GM10266 (cell line): Measurements from ENCODE around the gene FAM135A.
"Not testable (repeated sequence)": the region's sequence is repeated elsewhere in the genome, so short reads cannot be mapped to it uniquely, and the experiment has no call there.

Experiments used
- DNase-seq: peaks from one replicate; pipeline ENCODE4 v3.0.0; 2012; ENCODE audit errors: extremely low spot score
- CTCF ChIP-seq: IDR thresholded peaks from 2 replicates; pipeline ENCODE4 v1.5.1; 2012; ENCODE audit warnings: mild to moderate bottlenecking, low read depth; ENCODE audit not compliant: control insufficient read depth, insufficient read depth; ENCODE audit errors: missing control alignments

FAM135A gene

GRCh38 chr6:70423189-70424134 lies 10.2 kb downstream of the FAM135A start:
- TF ChIP-seq CTCF: no peak
- DNase-seq: no peak

- no peak for TF ChIP-seq CTCF
- no peak for DNase-seq
Observed at GRCh38 chr6:70424291-70424690, 11.0 kb downstream of the FAM135A start.

GRCh38 chr6:70436320-70436719 lies 23.0 kb downstream of the FAM135A start:
- no peak for TF ChIP-seq CTCF
- no peak for DNase-seq

GRCh38 chr6:70445001-70445400 lies 31.7 kb downstream of the FAM135A start:
- no peak for TF ChIP-seq CTCF
- no peak for DNase-seq

- DNase-seq: not testable (repeated sequence)
Observed at GRCh38 chr6:70447343-70448070, 34.2 kb downstream of the FAM135A start.

GRCh38 chr6:70453899-70454298 lies 40.6 kb downstream of the FAM135A start:
- not testable (repeated sequence) for DNase-seq

- no peak for TF ChIP-seq CTCF
- DNase-seq: no peak
Observed at GRCh38 chr6:70456735-70457134, 43.4 kb downstream of the FAM135A start.

GRCh38 chr6:70459235-70459634 lies 45.9 kb downstream of the FAM135A start:
- TF ChIP-seq CTCF: no peak
- no peak for DNase-seq

GRCh38 chr6:70459699-70460098 lies 46.4 kb downstream of the FAM135A start:
- not testable (repeated sequence) for DNase-seq
